Vagina (tissue), 2 donors: Measurements from ENCODE around the gene BBOX1.
"Not testable (repeated sequence)": the region's sequence is repeated elsewhere in the genome, so short reads cannot be mapped to it uniquely, and the experiment has no call there.

Experiments used
- POLR2A ChIP-seq, 2 donors: fragments of 450-650 bp; IDR thresholded peaks; one replicate each; pipeline ENCODE4 v1.6.1; 2017; ENCODE audit warnings: antibody characterized with exemption in 2 of 2, mild to moderate bottlenecking in 2 of 2, moderate library complexity in 2 of 2
- POLR2AphosphoS5 ChIP-seq, 2 donors: sonication (generic); formaldehyde crosslinking; IDR thresholded peaks; one replicate each; pipeline ENCODE4 v1.9.0; 2017; ENCODE audit warnings: antibody characterized with exemption in 2 of 2, mild to moderate bottlenecking in 2 of 2, low read depth in 1 of 2; ENCODE audit not compliant: insufficient read depth in 1 of 2
- TF ChIP-seq, protein P1 (sequence below), 3 experiments: fragments of 450-650 bp in 2 of 3; fragments of 200-600 bp in 1 of 3; sonication (generic) in 1 of 3; IDR thresholded peaks; one replicate each; pipeline ENCODE4 v1.5.1; 2017 to 2019; ENCODE audit warnings: antibody characterized with exemption in 3 of 3, mild to moderate bottlenecking in 2 of 3, moderate library complexity in 2 of 3

DNA sequence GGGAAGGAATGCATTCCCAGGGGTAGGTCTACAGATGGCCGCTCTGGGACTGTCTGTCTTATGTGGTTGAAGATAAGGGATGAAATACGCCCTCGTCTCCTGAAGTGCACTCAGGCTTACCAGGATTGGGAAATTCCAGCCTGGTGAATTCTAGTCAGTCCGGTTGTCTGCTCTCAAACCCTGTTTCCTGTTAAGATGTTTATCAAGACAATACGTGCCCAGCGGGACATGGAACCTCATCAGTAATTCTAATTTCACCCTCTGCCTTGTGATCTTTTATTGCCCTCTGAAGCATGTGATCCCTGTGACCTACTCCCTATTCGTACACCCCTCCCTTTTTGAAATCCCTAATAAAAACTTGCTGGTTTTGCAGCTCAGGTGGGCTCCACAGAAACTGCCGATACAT lies 95.3 kb downstream of the BBOX1 start:
- not testable (repeated sequence) for TF ChIP-seq POLR2A (IDR thresholded peaks at IDR 0.05); POLR2AphosphoS5 (IDR thresholded peaks at IDR 0.05; ENCODE audit: insufficient read depth in 1 of 2, low read depth in 1 of 2)
- TF ChIP-seq, protein P1, sequence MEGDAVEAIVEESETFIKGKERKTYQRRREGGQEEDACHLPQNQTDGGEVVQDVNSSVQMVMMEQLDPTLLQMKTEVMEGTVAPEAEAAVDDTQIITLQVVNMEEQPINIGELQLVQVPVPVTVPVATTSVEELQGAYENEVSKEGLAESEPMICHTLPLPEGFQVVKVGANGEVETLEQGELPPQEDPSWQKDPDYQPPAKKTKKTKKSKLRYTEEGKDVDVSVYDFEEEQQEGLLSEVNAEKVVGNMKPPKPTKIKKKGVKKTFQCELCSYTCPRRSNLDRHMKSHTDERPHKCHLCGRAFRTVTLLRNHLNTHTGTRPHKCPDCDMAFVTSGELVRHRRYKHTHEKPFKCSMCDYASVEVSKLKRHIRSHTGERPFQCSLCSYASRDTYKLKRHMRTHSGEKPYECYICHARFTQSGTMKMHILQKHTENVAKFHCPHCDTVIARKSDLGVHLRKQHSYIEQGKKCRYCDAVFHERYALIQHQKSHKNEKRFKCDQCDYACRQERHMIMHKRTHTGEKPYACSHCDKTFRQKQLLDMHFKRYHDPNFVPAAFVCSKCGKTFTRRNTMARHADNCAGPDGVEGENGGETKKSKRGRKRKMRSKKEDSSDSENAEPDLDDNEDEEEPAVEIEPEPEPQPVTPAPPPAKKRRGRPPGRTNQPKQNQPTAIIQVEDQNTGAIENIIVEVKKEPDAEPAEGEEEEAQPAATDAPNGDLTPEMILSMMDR (IDR thresholded peaks at IDR 0.05), result not testable (repeated sequence)
